ENCODE measurements around the gene ADAMTSL3.

- TF ChIP-seq CTCF (IDR thresholded peaks at IDR 0.05) (no peak), POLR2A (IDR thresholded peaks at IDR 0.05) (no peak)
Observed at GRCh38 chr15:83613714-83614113, 40.2 kb upstream of the ADAMTSL3 start.

Data from heart left ventricle (tissue), 13 donors.